Measurements from ENCODE around the gene SRBD1. TPM values are rescaled to one million over a fixed set of nuclear protein-coding genes. Genes with fewer than 3 reads are reported as not detected.

The SRBD1 gene
- total and polyA plus RNA-seq, 4 donors, result 4.0 to 22.2 (median 10.0) TPM

- peaks cover 0 to 15% (median 0%) of the 10 kb centered on the region in 4 donors for H3K36me3 ChIP-seq (ENCODE audit: control insufficient read depth in 4 of 4, insufficient read depth in 3 of 4, low read depth in 1 of 4, low read length in 3 of 4)
- whole genome bisulfite sequencing, result over 99% methylated on average over 3 of the region's 3 CpGs
- no peak overlapping the region for H3K27ac ChIP-seq (ENCODE audit: low read depth in 1 of 2, low read length in 2 of 2)
- no peak overlapping the region for H3K4me3 ChIP-seq (ENCODE audit: low read depth in 1 of 3, low read length in 3 of 3)
- DNase-seq (ENCODE audit: low spot score), result no peak
- H3K4me1 ChIP-seq (ENCODE audit: control insufficient read depth in 4 of 4, insufficient read depth in 4 of 4, low read length in 3 of 4), result no peaks in the 10 kb centered on the region
- H3K27me3 ChIP-seq (ENCODE audit: control insufficient read depth in 4 of 4, insufficient read depth in 4 of 4, low read length in 3 of 4), result no peaks in the 10 kb centered on the region
- H3K9ac ChIP-seq (ENCODE audit: low read depth in 1 of 2, low read length in 2 of 2), result no peak overlapping the region
- H3K9me3 ChIP-seq (ENCODE audit: control insufficient read depth in 4 of 4, low read length in 3 of 4), result no peaks in the 10 kb centered on the region
- TF ChIP-seq FOXA1 (IDR thresholded peaks at IDR 0.05) (no peak), ZBTB33 (IDR thresholded peaks at IDR 0.05) (no peak), MAX (IDR thresholded peaks at IDR 0.05) (no peak), RXRA (IDR thresholded peaks at IDR 0.05) (no peak), YY1 (IDR thresholded peaks at IDR 0.05) (no peak), SP1 (IDR thresholded peaks at IDR 0.05) (no peak), NR2F2 (IDR thresholded peaks at IDR 0.05) (no peak), HNF4A (conservative IDR thresholded peaks at IDR 0.05) (no peak)
These were observed 39.1 kb downstream of the SRBD1 start for GRCh38 chr2:45571940-45572339.

GRCh38 chr2:45570671-45571334 lies 40.3 kb downstream of the SRBD1 start:
- Histone ChIP-seq H3K36me3 (ENCODE audit: control insufficient read depth in 4 of 4, insufficient read depth in 3 of 4, low read depth in 1 of 4, low read length in 3 of 4) (peaks cover 0 to 17% (median 0%) of the 10 kb centered on the region in 4 donors), H3K27ac (ENCODE audit: low read depth in 1 of 2, low read length in 2 of 2) (no peak overlapping the region), H3K4me3 (ENCODE audit: low read depth in 1 of 3, low read length in 3 of 3) (no peak overlapping the region), H3K4me1 (ENCODE audit: control insufficient read depth in 4 of 4, insufficient read depth in 4 of 4, low read length in 3 of 4) (no peaks in the 10 kb centered on the region), H3K27me3 (ENCODE audit: control insufficient read depth in 4 of 4, insufficient read depth in 4 of 4, low read length in 3 of 4) (no peaks in the 10 kb centered on the region), H3K9ac (ENCODE audit: low read depth in 1 of 2, low read length in 2 of 2) (no peak overlapping the region), H3K9me3 (ENCODE audit: control insufficient read depth in 4 of 4, low read length in 3 of 4) (no peaks in the 10 kb centered on the region)
- WGBS, result 80% methylated on average over 3 of the region's 3 CpGs
- no peak for DNase-seq (ENCODE audit: low spot score)
- TF ChIP-seq MAX (IDR thresholded peaks at IDR 0.05) (no peak), REST (IDR thresholded peaks at IDR 0.05) (no peak), ATF3 (IDR thresholded peaks at IDR 0.05) (no peak), HNF4G (IDR thresholded peaks at IDR 0.05) (no peak), FOXA2 (IDR thresholded peaks at IDR 0.05) (no peak), EGR1 (IDR thresholded peaks at IDR 0.05; ENCODE audit: low read depth in 2 of 2) (no peak), RAD21 (IDR thresholded peaks at IDR 0.05) (no peak), GABPA (IDR thresholded peaks at IDR 0.05 in 1 of 2, conservative IDR thresholded peaks at IDR 0.05 in 1 of 2) (no peak), TAF1 (conservative IDR thresholded peaks at IDR 0.05) (no peak), FOXA1 (IDR thresholded peaks at IDR 0.05) (no peak)
